Mononuclear cell (primary cell): ENCODE measurements around the gene ROCK1. TPM values are rescaled to one million over a fixed set of nuclear protein-coding genes. Genes with fewer than 3 reads are reported as not detected.
"Not testable (repeated sequence)": the region's sequence is repeated elsewhere in the genome, so short reads cannot be mapped to it uniquely, and the experiment has no call there.

Experiments
- H3K27me3 ChIP-seq: 2 replicates; pipeline ENCODE4 v1.6.0; 2011; ENCODE audit warnings: low read length, control low read depth; ENCODE audit not compliant: insufficient read depth
- H3K4me1 ChIP-seq: 2 replicates; pipeline ENCODE4 v1.5.1; 2011; ENCODE audit warnings: mild to moderate bottlenecking, low read length, control low read depth; ENCODE audit not compliant: insufficient read depth
- H3K4me3 ChIP-seq: 2 replicates; pipeline ENCODE4 v1.5.1; 2011; ENCODE audit warnings: mild to moderate bottlenecking, low read length, moderate library complexity
- H3K9me3 ChIP-seq: 2 replicates; pipeline ENCODE4 v1.5.1; 2011; ENCODE audit warnings: low read depth, mild to moderate bottlenecking, control low read depth, low read length
- total RNA-seq: library from RNA; depleted of rRNA; stranded (reverse); fragments of >200 nt; gene quantifications from one replicate; pipeline ENCODE4 v1.2.3, GENCODE V29; 2012

The ROCK1 gene
- total RNA-seq = 147 TPM

DNA sequence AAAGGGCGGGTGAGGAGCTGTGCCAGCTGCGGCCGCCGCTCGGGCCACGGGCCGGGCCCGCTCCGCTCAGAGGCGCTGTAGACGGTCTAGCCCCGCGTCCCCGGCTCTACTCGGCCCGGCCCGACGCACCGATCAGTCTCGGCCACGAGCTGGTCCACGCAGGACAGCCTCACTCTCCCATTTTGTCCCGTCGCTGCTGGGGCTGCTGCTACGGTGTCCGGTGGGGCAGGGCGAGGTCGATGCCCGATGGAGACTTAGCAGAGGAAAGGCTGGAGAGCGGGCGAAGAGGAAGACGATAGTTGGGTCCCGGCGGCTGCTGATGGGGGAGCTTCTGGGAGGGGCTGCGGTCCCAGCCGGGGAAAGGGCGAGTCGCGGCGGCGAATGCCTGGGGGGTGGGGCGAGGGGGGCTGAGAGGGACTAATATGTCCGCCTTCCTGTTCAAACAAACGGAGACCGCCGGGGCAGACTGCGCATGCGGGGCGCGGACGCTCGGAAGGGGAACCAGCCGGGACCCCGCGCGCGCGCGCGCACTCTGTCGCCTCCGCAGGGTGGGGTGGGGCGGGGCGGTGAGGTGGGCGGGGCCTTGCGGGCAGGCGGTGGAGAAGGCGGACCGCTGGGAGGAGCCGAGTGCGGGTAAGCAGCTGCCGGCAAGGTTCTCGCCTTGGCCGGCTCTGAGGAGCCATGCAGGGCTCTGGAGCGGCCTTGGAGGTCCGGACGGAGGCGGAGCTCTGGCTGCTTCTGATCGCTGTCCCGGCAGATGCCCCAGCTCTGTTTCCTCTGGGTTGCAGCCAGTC is at the start of gene ROCK1:
TSS of gene ROCK1 (minus strand) at position 468 of the 794 bp plus-strand sequence. CDS start 903 bp downstream, outside the sequence.
- H3K9me3 ChIP-seq = no peaks in the 10 kb centered on the region
- H3K4me1 ChIP-seq = peaks cover 31% of the 10 kb centered on the region
- peak within 1 kb of the TSS; percentile 95 for H3K4me3 ChIP-seq
- H3K27me3 ChIP-seq = no peaks in the 10 kb centered on the region

DNA sequence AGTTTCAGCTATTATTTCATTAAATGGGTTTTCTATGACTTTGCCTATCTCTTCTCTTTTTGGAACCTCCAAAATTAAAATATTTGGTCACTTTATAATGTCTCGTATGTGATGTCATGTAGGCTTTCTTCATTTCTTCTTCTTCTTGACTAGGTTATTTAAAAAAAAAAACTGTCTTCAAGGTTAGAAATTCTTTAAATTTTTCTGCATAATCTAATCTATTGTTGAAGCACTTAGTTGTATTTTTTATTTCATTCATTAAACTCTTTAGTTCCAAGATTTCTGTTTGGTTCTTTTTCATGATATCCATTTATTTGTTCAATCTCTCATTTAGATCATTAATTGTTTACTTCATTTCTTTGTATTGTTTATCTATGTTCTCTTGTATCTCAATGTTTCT is 43.8 kb upstream of the ROCK1 start:
- Histone ChIP-seq H3K27me3 (peaks cover 3% of the 10 kb centered on the region), H3K9me3 (peaks cover 22% of the 10 kb centered on the region), H3K4me1 (no peaks in the 10 kb centered on the region), H3K4me3 (no peak overlapping the region)

GRCh38 chr18:21146016-21146415 is 34.4 kb upstream of the ROCK1 start:
- H3K9me3 ChIP-seq = no peaks in the 10 kb centered on the region
- H3K4me3 ChIP-seq = no peak overlapping the region
- no peaks in the 10 kb centered on the region for H3K4me1 ChIP-seq
- no peaks in the 10 kb centered on the region for H3K27me3 ChIP-seq

GRCh38 chr18:21145371-21145770 is 33.8 kb upstream of the ROCK1 start:
- no peaks in the 10 kb centered on the region for H3K4me1 ChIP-seq
- no peaks in the 10 kb centered on the region for H3K9me3 ChIP-seq
- H3K4me3 ChIP-seq = no peak overlapping the region
- no peaks in the 10 kb centered on the region for H3K27me3 ChIP-seq

- no peaks in the 10 kb centered on the region for H3K9me3 ChIP-seq
- H3K27me3 ChIP-seq = no peaks in the 10 kb centered on the region
- no peaks in the 10 kb centered on the region for H3K4me1 ChIP-seq
- H3K4me3 ChIP-seq = no peak overlapping the region
Measured at GRCh38 chr18:21141668-21142422, 30.2 kb upstream of the ROCK1 start.

GRCh38 chr18:21137719-21138488 is 26.3 kb upstream of the ROCK1 start:
- H3K4me3 ChIP-seq, H3K4me1 ChIP-seq, H3K9me3 ChIP-seq, H3K27me3 ChIP-seq: not testable (repeated sequence)

GRCh38 chr18:21134895-21135294 is 23.3 kb upstream of the ROCK1 start:
- H3K9me3 ChIP-seq = no peaks in the 10 kb centered on the region
- H3K27me3 ChIP-seq = no peaks in the 10 kb centered on the region
- H3K4me3 ChIP-seq = no peak overlapping the region
- peaks cover 4% of the 10 kb centered on the region for H3K4me1 ChIP-seq

GRCh38 chr18:21132398-21132918 is 20.8 kb upstream of the ROCK1 start:
- peaks cover 4% of the 10 kb centered on the region for H3K4me1 ChIP-seq
- no peaks in the 10 kb centered on the region for H3K27me3 ChIP-seq
- H3K4me3 ChIP-seq = no peak overlapping the region
- H3K9me3 ChIP-seq = no peaks in the 10 kb centered on the region

DNA sequence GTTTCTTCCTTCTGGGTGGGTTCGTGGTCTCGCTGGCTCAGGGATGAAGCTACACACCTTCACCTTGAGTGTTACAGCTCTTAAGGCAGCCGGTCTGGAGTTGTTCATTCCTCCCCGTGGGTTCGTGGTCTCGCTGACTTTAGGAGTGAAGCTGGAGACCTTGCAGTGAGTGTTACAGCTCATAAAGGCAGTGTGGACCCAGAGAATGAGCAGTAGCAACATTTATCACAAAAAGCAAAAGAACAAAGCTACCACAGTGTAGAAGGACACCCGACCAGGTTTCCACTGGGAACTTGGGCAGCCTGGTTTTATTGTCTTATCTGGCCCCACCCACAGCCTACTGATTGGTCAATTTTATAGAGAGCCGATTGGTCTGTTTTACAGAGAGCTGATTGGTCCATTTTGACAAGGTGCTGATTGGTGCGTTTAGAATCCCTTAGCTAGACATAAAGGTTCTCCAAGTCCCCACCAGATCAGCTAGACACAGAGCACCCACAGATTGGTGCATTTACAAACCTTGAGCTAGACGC is 20.1 kb upstream of the ROCK1 start:
- no peaks in the 10 kb centered on the region for H3K27me3 ChIP-seq
- no peak overlapping the region for H3K4me3 ChIP-seq
- H3K9me3 ChIP-seq = no peaks in the 10 kb centered on the region
- peaks cover 4% of the 10 kb centered on the region for H3K4me1 ChIP-seq

GRCh38 chr18:21129566-21130216 is 18.1 kb upstream of the ROCK1 start:
- H3K27me3 ChIP-seq = no peaks in the 10 kb centered on the region
- no peak overlapping the region for H3K4me3 ChIP-seq

DNA sequence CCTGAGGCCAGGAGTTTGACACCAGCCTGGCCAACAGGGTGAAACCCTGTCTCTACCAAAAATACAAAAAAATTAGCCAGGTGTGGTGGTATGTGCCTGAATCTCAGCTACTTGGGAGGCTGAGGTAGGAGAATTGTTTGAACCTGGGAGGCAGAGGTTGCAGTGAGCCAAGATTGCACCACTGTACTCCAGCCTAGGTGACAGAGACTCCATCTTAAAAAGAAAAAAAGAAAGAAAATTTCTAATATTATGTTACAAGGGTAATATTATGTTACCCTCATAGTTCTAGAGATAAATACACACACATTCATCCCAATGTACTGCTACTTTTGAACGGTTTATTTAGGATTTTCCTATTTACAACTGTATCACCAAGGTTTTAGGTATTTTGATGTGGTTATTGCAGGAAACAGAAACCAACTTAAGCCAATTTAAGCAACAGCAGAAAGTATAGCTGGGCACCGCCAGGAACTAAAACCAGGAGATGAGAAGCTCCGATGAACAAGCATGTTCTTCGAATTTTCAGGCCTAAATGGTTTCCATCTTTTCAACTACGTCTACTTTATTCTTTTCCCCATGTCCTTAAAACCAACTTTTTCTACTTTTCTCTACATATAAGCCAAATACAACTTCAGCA is 11.8 kb upstream of the ROCK1 start:
- Histone ChIP-seq H3K27me3 (no peaks in the 10 kb centered on the region), H3K9me3 (no peaks in the 10 kb centered on the region), H3K4me3 (no peak overlapping the region), H3K4me1 (no peaks in the 10 kb centered on the region)

More at GRCh38 chr18:21129566-21130216, 18.1 kb upstream of the ROCK1 start:
- Histone ChIP-seq H3K9me3 (no peaks in the 10 kb centered on the region), H3K4me1 (no peaks in the 10 kb centered on the region)

DNA sequence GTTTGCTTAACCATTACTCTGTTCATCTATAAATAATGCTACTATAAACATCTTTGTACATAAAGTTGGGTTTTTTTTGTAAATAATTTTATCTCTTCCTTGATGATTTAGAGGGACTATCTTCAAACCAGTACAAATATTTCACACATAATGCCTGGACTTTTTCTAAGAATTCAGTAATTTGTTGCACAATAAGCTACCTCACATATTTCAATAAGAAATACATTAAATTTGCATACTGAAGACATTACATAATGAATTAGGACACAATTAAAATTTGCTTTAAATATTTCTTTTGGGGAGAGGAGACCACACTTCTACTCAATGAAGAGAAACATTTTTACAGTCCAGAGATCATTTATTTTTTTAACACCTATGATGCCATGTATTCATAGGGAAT is 7.2 kb upstream of the ROCK1 start:
- no peaks in the 10 kb centered on the region for H3K9me3 ChIP-seq
- H3K4me3 ChIP-seq = no peak overlapping the region

GRCh38 chr18:21117409-21118131 is 6.0 kb upstream of the ROCK1 start:
- H3K27me3 ChIP-seq = no peaks in the 10 kb centered on the region
- H3K4me1 ChIP-seq = peaks cover 13% of the 10 kb centered on the region
- H3K4me3 ChIP-seq = no peak overlapping the region
- H3K9me3 ChIP-seq = no peaks in the 10 kb centered on the region

More for the DNA sequence above, 7.2 kb upstream of the ROCK1 start:
- Histone ChIP-seq H3K4me1 (peaks cover 11% of the 10 kb centered on the region), H3K27me3 (no peaks in the 10 kb centered on the region)
